Measurements from ENCODE around the gene ADAMTSL1.

The ADAMTSL1 gene

GRCh38 chr9:18564018-18564880, 90.3 kb downstream of the ADAMTSL1 start:
- DNase-seq, result no peak

GRCh38 chr9:18566121-18566520, 92.2 kb downstream of the ADAMTSL1 start:
- DNase-seq, result no peak

- DNase-seq, result no peak
These were observed 95.0 kb downstream of the ADAMTSL1 start for GRCh38 chr9:18568973-18569372.

GRCh38 chr9:18569941-18570630, 96.1 kb downstream of the ADAMTSL1 start:
- DNase-seq, result no peak

- DNase-seq, result no peak
These were observed 99.1 kb downstream of the ADAMTSL1 start for GRCh38 chr9:18573021-18573556.

GRCh38 chr9:18575686-18576085, 101.7 kb downstream of the ADAMTSL1 start:
- no peak for DNase-seq

GRCh38 chr9:18579536-18579935, 105.6 kb downstream of the ADAMTSL1 start:
- no peak for DNase-seq

- DNase-seq, result no peak
These were observed 106.2 kb downstream of the ADAMTSL1 start for GRCh38 chr9:18580151-18580550.

- no peak for DNase-seq
These were observed 112.0 kb downstream of the ADAMTSL1 start for GRCh38 chr9:18585996-18586395.

- no peak for DNase-seq
These were observed 114.0 kb downstream of the ADAMTSL1 start for GRCh38 chr9:18588002-18588401.

- no peak for DNase-seq
These were observed 117.3 kb downstream of the ADAMTSL1 start for GRCh38 chr9:18591261-18591660.

- DNase-seq, result no peak
These were observed 120.9 kb downstream of the ADAMTSL1 start for GRCh38 chr9:18594837-18595236.

- DNase-seq, result no peak
These were observed 121.6 kb downstream of the ADAMTSL1 start for GRCh38 chr9:18595597-18595996.

- DNase-seq, result no peak
These were observed 123.0 kb downstream of the ADAMTSL1 start for GRCh38 chr9:18596920-18597319.

GRCh38 chr9:18598969-18599368, 125.0 kb downstream of the ADAMTSL1 start:
- DNase-seq, result no peak

- DNase-seq, result no peak
These were observed 127.1 kb downstream of the ADAMTSL1 start for GRCh38 chr9:18601026-18601425.

- DNase-seq, result no peak
These were observed 128.0 kb downstream of the ADAMTSL1 start for GRCh38 chr9:18601956-18602355.

GRCh38 chr9:18604767-18605730, 131.1 kb downstream of the ADAMTSL1 start:
- DNase-seq, result no peak

GRCh38 chr9:18605766-18606180, 131.8 kb downstream of the ADAMTSL1 start:
- no peak for DNase-seq

- no peak for DNase-seq
These were observed 132.3 kb downstream of the ADAMTSL1 start for GRCh38 chr9:18606281-18606680.

- no peak for DNase-seq
These were observed 132.9 kb downstream of the ADAMTSL1 start for GRCh38 chr9:18606846-18607245.

GRCh38 chr9:18608371-18608770, 134.4 kb downstream of the ADAMTSL1 start:
- no peak for DNase-seq

GRCh38 chr9:18610956-18611355, 137.0 kb downstream of the ADAMTSL1 start:
- DNase-seq, result no peak

All from CD4-positive, alpha-beta T cell treated with Interleukin-1 beta for 1 hour (primary cell).